Measurements from ENCODE around the gene COL6A6.
"Not testable (repeated sequence)": the region's sequence is repeated elsewhere in the genome, so short reads cannot be mapped to it uniquely, and the experiment has no call there.

The COL6A6 gene

DNA sequence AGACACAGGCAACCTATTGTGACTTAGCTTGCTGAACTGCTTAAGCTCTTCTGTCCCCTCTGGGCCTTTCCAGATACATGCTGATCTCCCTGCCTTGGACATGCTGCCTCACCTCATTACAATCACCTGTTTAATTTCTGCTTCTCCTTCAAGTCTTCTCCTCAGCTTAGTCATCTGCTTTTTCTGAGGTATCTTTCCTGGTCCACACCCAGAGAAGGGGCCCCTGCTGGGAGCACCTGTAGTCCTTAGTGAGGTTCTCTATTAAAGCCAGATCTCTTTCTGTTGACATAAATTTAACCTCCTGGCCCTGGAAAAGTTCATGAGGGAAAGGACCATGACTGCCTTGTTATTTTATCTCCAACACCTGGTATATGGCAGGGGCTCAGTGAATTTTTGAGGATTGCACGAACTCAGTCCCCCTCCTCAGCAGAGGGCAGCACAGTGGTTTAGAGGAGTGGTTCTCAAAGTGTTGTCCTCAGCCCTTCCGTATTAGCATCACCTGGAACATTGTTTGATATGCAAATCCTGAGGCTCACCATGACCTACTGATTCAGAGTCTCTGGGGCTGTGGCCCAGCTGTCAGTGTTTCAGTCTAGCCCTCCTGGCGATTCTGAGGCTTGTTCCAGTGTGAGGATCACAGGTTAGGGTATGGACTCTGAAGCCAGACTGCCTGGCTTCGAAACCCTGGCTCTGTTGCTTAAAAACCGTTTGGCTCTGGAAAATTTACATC lies 12.7 kb downstream of the COL6A6 start:
- Histone ChIP-seq H3K4me3 (ENCODE audit: insufficient read depth, low read depth, low read length) (no peak overlapping the region), H3K27me3 (ENCODE audit: control insufficient read depth, insufficient read depth, low read length, poor library complexity, severe bottlenecking) (no peaks in the 10 kb centered on the region), H3K9me3 (ENCODE audit: control insufficient read depth, low read length) (no peaks in the 10 kb centered on the region), H3K27ac (ENCODE audit: insufficient read depth, low read depth, low read length, poor library complexity, severe bottlenecking) (no peak overlapping the region), H3K36me3 (ENCODE audit: control insufficient read depth, insufficient read depth, low read length) (no peaks in the 10 kb centered on the region), H3K4me1 (ENCODE audit: control insufficient read depth, insufficient read depth, low read length) (no peaks in the 10 kb centered on the region)
- 47 to 54% methylated on average over 5 of the region's 5 CpGs for WGBS, 2 experiments

DNA sequence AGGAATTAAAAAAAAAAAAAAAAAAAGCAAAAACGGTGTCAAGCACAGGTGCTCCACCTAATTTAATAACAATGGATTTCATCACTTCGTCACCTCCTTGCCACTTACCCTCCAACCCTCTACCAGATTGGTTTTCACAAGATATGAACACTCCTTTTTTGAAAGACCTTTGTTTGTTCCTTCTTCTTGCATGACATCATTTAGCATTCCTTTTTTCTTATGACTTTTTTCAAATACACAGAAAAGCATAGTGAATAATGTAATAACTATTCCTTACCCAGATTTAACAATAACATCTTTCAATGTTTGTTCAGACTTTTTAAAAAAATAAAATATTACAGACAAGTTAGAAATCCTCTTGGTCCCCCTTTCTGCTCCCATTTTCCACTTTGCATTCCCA lies 16.3 kb downstream of the COL6A6 start:
- H3K36me3 ChIP-seq (ENCODE audit: control insufficient read depth, insufficient read depth, low read length): no peaks in the 10 kb centered on the region
- H3K27me3 ChIP-seq (ENCODE audit: control insufficient read depth, insufficient read depth, low read length, poor library complexity, severe bottlenecking): no peaks in the 10 kb centered on the region
- H3K4me1 ChIP-seq (ENCODE audit: control insufficient read depth, insufficient read depth, low read length): no peaks in the 10 kb centered on the region
- no peak overlapping the region for H3K4me3 ChIP-seq (ENCODE audit: insufficient read depth, low read depth, low read length)
- H3K9me3 ChIP-seq (ENCODE audit: control insufficient read depth, low read length): no peaks in the 10 kb centered on the region
- no peak overlapping the region for H3K27ac ChIP-seq (ENCODE audit: insufficient read depth, low read depth, low read length, poor library complexity, severe bottlenecking)
- 76 to 78% methylated on average over 2 of the region's 2 CpGs for WGBS, 2 experiments

DNA sequence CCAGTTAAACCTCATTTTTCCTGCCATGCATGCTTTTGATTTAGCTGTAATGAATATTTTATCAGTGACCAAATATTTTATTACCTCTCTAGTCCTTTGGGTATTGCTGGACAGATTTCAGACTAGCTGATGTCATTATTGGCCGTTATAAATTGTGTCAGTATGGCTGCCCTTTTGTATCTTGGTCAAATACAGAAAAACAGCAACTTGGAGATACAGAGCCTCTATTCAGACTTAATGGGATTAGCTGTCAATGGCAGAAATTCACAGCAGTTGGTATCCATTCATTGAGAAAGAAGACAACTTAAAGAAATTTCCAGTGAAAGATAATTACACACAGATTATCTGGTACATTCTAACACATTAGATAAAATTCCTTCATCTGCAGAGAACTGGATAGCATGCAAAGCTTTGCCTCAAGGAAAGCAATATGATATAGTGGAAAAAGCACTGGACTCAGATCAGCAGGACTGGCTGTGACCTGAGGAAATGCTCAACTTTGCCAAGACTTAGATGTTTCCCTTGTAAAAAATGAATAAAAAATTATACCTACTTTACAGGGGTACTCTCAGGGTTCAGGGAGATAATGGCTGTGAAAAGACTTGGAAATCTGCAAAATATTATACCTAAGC lies 20.8 kb downstream of the COL6A6 start:
- Histone ChIP-seq H3K4me1 (ENCODE audit: control insufficient read depth, insufficient read depth, low read length) (no peaks in the 10 kb centered on the region), H3K27ac (ENCODE audit: insufficient read depth, low read depth, low read length, poor library complexity, severe bottlenecking) (no peak overlapping the region), H3K4me3 (ENCODE audit: insufficient read depth, low read depth, low read length) (no peak overlapping the region), H3K36me3 (ENCODE audit: control insufficient read depth, insufficient read depth, low read length) (no peaks in the 10 kb centered on the region), H3K27me3 (ENCODE audit: control insufficient read depth, insufficient read depth, low read length, poor library complexity, severe bottlenecking) (no peaks in the 10 kb centered on the region), H3K9me3 (ENCODE audit: control insufficient read depth, low read length) (no peaks in the 10 kb centered on the region)
- 74 to 80% methylated on average over 1 of the region's 1 CpG for WGBS, 2 experiments

DNA sequence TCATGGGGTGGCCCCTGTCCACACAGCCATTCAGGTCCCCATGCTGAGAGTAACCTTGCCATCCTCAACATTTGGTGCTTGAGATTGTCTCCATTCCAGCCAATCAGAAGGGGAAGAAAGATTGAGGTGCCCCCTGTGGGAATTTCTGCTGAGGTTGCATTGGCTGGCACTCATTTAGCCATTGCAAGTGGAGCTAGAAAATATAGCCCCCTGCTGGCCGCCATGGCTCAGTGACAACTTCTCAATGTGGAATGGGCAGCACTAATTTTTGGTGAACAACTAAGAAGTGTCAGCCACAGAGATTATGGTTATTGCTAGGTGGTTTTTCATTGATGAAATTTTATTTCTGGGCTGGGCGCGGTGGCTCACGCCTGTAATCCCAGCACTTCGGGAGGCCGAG lies 22.0 kb downstream of the COL6A6 start:
- WGBS, 2 experiments: 73 to 77% methylated on average over 6 of the region's 6 CpGs
- Histone ChIP-seq H3K36me3 (ENCODE audit: control insufficient read depth, insufficient read depth, low read length) (no peaks in the 10 kb centered on the region), H3K4me3 (ENCODE audit: insufficient read depth, low read depth, low read length) (no peak overlapping the region), H3K4me1 (ENCODE audit: control insufficient read depth, insufficient read depth, low read length) (no peaks in the 10 kb centered on the region), H3K27me3 (ENCODE audit: control insufficient read depth, insufficient read depth, low read length, poor library complexity, severe bottlenecking) (no peaks in the 10 kb centered on the region), H3K9me3 (ENCODE audit: control insufficient read depth, low read length) (no peaks in the 10 kb centered on the region), H3K27ac (ENCODE audit: insufficient read depth, low read depth, low read length, poor library complexity, severe bottlenecking) (no peak overlapping the region)

DNA sequence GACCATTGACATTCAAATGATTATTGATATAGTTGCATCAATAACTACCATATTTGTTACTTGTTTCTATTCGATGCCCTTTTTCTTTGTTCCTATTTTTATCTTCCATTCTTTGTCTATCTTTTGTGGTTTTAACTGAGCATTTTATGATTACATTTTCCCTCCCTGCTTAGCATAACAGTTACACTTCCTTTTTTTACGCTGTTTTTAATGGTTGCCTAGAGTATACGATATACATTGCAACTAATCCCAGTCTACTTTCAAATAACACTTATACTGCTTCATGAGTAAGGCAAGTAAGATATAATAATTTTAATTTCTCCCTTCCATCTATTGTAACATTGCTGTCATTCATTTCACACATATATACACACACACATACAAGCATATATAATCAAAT lies 26.3 kb downstream of the COL6A6 start:
- 96 to 100% methylated on average over 2 of the region's 3 CpGs for WGBS, 2 experiments
- Histone ChIP-seq H3K4me1 (ENCODE audit: control insufficient read depth, insufficient read depth, low read length) (no peaks in the 10 kb centered on the region), H3K27ac (ENCODE audit: insufficient read depth, low read depth, low read length, poor library complexity, severe bottlenecking) (no peak overlapping the region), H3K27me3 (ENCODE audit: control insufficient read depth, insufficient read depth, low read length, poor library complexity, severe bottlenecking) (no peaks in the 10 kb centered on the region), H3K4me3 (ENCODE audit: insufficient read depth, low read depth, low read length) (no peak overlapping the region), H3K9me3 (ENCODE audit: control insufficient read depth, low read length) (no peaks in the 10 kb centered on the region), H3K36me3 (ENCODE audit: control insufficient read depth, insufficient read depth, low read length) (no peaks in the 10 kb centered on the region)

DNA sequence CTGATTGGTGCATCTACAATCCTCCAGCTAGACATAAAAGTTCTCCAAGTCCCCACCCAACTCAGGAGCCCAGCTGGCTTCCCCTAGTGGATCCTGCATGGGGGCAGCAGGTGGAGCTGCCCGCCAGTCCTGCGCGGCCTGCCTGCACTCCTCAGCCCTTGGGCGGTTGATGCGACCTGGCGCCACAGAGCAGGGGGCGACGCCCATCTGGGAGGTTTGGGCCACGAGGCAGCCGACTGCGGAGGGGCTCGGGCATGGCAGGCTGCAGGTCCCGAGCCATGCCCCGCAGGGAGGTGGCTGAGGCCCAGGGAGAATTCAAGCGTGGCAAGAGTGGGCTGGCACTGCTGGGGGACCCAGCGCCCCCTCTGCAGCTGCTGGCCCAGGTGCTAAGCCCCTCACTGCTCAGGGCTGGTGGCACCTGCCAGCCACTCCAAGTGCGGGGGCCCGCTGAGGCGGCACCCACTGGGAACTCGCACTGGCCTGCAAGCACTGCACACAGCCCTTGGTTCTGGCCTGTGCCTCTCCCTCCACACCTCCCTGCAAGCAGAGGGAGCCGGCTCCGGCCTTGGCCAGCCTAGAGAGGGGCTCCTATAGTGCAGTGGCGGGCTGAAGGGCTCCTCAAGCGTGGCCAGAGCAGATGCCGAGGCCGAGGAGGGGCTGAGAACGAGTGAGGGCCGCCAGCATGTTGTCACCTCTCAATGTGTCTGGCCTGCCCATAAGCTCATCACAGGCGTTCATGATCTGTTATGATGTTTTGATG lies 30.1 kb downstream of the COL6A6 start:
- WGBS, 2 experiments: 91 to 92% methylated on average over 29 of the region's 29 CpGs
- Histone ChIP-seq H3K27me3 (ENCODE audit: control insufficient read depth, insufficient read depth, low read length, poor library complexity, severe bottlenecking) (no peaks in the 10 kb centered on the region), H3K4me3 (ENCODE audit: insufficient read depth, low read depth, low read length) (no peak overlapping the region), H3K9me3 (ENCODE audit: control insufficient read depth, low read length) (no peaks in the 10 kb centered on the region), H3K4me1 (ENCODE audit: control insufficient read depth, insufficient read depth, low read length) (no peaks in the 10 kb centered on the region), H3K27ac (ENCODE audit: insufficient read depth, low read depth, low read length, poor library complexity, severe bottlenecking) (no peak overlapping the region), H3K36me3 (ENCODE audit: control insufficient read depth, insufficient read depth, low read length) (no peaks in the 10 kb centered on the region)

DNA sequence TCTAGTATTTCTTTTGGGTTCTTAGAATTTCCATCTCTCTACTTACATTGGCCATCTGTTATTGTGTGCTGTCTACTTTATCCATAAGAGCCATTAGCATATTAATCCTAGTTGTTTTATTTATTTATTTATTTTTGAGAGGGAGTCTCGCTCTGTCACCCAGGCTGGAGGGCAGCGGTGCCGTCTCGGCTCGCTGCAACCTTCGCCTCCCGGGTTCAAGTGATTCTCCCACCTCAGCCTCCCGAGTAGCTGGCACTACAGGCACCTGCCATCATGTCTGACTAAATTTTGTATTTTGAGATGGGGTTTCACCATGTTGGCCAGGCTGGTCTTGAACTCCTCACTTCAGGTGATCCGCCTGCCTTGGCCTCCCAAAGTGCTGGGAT lies 30.7 kb downstream of the COL6A6 start:
- not testable (repeated sequence) for H3K4me1 ChIP-seq (ENCODE audit: control insufficient read depth, insufficient read depth, low read length); H3K36me3 ChIP-seq (ENCODE audit: control insufficient read depth, insufficient read depth, low read length)
- WGBS, 2 experiments: 82 to 84% methylated on average over 9 of the region's 9 CpGs

DNA sequence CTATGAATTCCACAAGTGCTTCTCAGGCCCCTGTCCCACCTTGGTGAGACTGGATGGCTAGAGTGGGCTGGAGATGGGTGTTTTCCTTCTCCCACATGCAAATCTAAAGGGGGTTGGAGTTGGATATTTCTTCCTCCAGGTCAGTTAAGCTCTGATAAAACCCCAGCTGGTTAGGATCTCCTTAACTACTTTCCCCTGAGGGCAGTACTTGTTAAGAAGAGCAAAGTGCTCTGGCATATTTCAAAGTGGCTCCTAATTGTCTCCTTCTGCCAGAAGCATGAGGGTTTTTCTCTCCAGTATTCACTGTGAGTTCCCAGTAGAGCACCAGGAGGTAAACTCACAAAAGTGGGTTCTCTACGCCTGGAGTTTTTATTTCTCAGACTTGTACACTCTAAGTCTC lies 31.4 kb downstream of the COL6A6 start:
- Histone ChIP-seq H3K4me1 (ENCODE audit: control insufficient read depth, insufficient read depth, low read length) (no peaks in the 10 kb centered on the region), H3K27me3 (ENCODE audit: control insufficient read depth, insufficient read depth, low read length, poor library complexity, severe bottlenecking) (no peaks in the 10 kb centered on the region), H3K9me3 (ENCODE audit: control insufficient read depth, low read length) (no peaks in the 10 kb centered on the region), H3K27ac (ENCODE audit: insufficient read depth, low read depth, low read length, poor library complexity, severe bottlenecking) (no peak overlapping the region), H3K36me3 (ENCODE audit: control insufficient read depth, insufficient read depth, low read length) (no peaks in the 10 kb centered on the region), H3K4me3 (ENCODE audit: insufficient read depth, low read depth, low read length) (no peak overlapping the region)
- 86 to 95% methylated on average over 1 of the region's 1 CpG for WGBS, 2 experiments

More for the DNA sequence above, 30.7 kb downstream of the COL6A6 start:
- not testable (repeated sequence) for H3K27ac ChIP-seq (ENCODE audit: insufficient read depth, low read depth, low read length, poor library complexity, severe bottlenecking); H3K9me3 ChIP-seq (ENCODE audit: control insufficient read depth, low read length); H3K27me3 ChIP-seq (ENCODE audit: control insufficient read depth, insufficient read depth, low read length, poor library complexity, severe bottlenecking); H3K4me3 ChIP-seq (ENCODE audit: insufficient read depth, low read depth, low read length)

DNA sequence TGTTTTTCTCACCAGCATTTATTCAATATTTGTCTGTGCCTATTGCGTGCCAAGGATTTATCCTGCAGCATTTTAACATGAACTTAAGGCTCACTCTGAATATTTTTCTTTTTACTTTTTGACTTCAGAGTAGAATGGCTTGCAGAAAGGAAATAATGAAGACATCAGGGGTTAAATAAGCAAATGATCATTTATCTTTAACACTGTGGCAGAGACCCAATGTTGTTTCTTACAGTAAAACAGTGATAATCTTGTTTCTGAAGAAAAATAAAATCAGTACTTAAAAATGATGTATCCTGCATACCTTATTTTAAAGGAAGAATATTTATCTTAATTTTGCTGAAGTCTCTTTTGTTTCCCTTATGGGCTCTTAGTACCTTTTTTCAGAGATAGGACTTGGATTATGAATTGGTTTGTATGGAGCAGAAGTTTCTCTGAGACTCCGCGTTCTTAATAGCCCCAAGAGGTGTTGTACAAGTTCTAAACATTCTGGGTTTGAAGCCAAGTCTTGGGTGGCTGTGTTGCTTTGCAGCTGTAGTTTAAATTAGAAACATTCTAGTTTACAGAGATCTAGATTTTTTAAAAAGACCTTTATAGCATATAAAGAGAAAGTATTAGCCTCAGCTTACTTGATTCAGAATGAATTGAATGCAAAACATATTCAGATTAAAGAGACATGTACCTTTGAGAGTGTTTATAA lies 40.5 kb downstream of the COL6A6 start:
- WGBS, 2 experiments: 91 to 92% methylated on average over 3 of the region's 3 CpGs

DNA sequence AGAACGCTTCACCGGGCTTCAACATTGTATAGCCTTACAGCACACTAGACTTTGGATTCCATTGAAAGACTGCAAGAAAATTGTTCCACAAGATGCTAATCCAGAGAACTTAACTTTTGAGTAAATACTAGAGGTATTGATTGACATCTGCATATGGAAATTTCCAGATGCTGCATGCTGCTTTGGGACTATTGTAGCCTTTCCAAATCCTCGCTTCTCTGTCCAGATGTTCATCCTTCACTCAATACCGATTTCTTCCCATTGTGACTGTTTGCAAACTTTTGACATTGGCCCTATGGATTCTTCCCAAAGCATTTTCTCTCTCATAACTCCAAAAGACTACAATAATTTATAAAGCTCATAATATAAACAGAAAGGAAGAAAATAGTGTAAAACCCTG lies 41.4 kb downstream of the COL6A6 start:
- H3K27me3 ChIP-seq (ENCODE audit: control insufficient read depth, insufficient read depth, low read length, poor library complexity, severe bottlenecking): no peaks in the 10 kb centered on the region
- H3K4me3 ChIP-seq (ENCODE audit: insufficient read depth, low read depth, low read length): no peak overlapping the region
- no peaks in the 10 kb centered on the region for H3K9me3 ChIP-seq (ENCODE audit: control insufficient read depth, low read length)
- no peak overlapping the region for H3K27ac ChIP-seq (ENCODE audit: insufficient read depth, low read depth, low read length, poor library complexity, severe bottlenecking)
- H3K36me3 ChIP-seq (ENCODE audit: control insufficient read depth, insufficient read depth, low read length): no peaks in the 10 kb centered on the region
- H3K4me1 ChIP-seq (ENCODE audit: control insufficient read depth, insufficient read depth, low read length): no peaks in the 10 kb centered on the region
- WGBS, 2 experiments: 95 to 99% methylated on average over 4 of the region's 4 CpGs

More for the DNA sequence above, 40.5 kb downstream of the COL6A6 start:
- Histone ChIP-seq H3K27me3 (ENCODE audit: control insufficient read depth, insufficient read depth, low read length, poor library complexity, severe bottlenecking) (no peaks in the 10 kb centered on the region), H3K36me3 (ENCODE audit: control insufficient read depth, insufficient read depth, low read length) (no peaks in the 10 kb centered on the region), H3K27ac (ENCODE audit: insufficient read depth, low read depth, low read length, poor library complexity, severe bottlenecking) (no peak overlapping the region), H3K4me3 (ENCODE audit: insufficient read depth, low read depth, low read length) (no peak overlapping the region), H3K4me1 (ENCODE audit: control insufficient read depth, insufficient read depth, low read length) (no peaks in the 10 kb centered on the region), H3K9me3 (ENCODE audit: control insufficient read depth, low read length) (no peaks in the 10 kb centered on the region)

All from ectodermal cell (in vitro differentiated cells).